H1 (cell line): ENCODE data around the gene CAMKK1. TPM values are rescaled to one million over a fixed set of nuclear protein-coding genes. Genes with fewer than 3 reads are reported as not detected.
A peak's percentile ranks its signal among the peaks of the same experiment; 100 is the strongest.

Experiments used
- CTCF ChIA-PET: fragments of 300-600 bp; sonication (Branson Sonifier 250); formaldehyde crosslinking; loops from one replicate; lab custom pipeline; 2021; ENCODE audit not compliant: partially characterized antibody; lab: Charles Lee
- POLR2A ChIA-PET: fragments of 300-600 bp; sonication (Branson Sonifier 250); formaldehyde crosslinking; loops from one replicate; lab custom pipeline; 2021; ENCODE audit warnings: inconsistent platforms; ENCODE audit not compliant: partially characterized antibody; lab: Charles Lee
- DNase-seq, 2 experiments: peaks; one replicate each; pipeline versions ENCODE4 v3.0.0 to v3.0.0-alpha.2; 2010 to 2022; ENCODE audit warnings: low spot score in 2 of 2, low read depth in 1 of 2, mixed read lengths in 1 of 2
- FAIRE-seq: peaks from 2 replicates; lab custom pipeline; 2011; peaks lifted over from hg19 to GRCh38; lab: Jason Lieb, UNC
- H2AFZ ChIP-seq: 2 replicates; pipeline ENCODE4 v1.8.1; 2012; ENCODE audit warnings: low read length, inconsistent platforms
- H2AK5ac ChIP-seq: 2 replicates; pipeline ENCODE4 v1.6.1; 2013; ENCODE audit warnings: low read depth, low read length
- H2BK120ac ChIP-seq: replicated peaks from 2 replicates; pipeline ENCODE3; 2013; ENCODE audit warnings: low read depth, low read length, inconsistent platforms
- H2BK12ac ChIP-seq: 2 replicates; pipeline ENCODE4 v1.6.1; 2013; ENCODE audit warnings: low read depth, low read length
- H2BK15ac ChIP-seq: 2 replicates; pipeline ENCODE4 v1.6.1; 2013; ENCODE audit warnings: low read length
- H2BK20ac ChIP-seq: 2 replicates; pipeline ENCODE4 v1.6.1; 2013; ENCODE audit warnings: low read length
- H2BK5ac ChIP-seq: 2 replicates; pipeline ENCODE4 v1.6.1; 2013; ENCODE audit warnings: low read depth, low read length
- H3K14ac ChIP-seq: 2 replicates; pipeline ENCODE4 v1.6.1; 2013; ENCODE audit warnings: inconsistent platforms; ENCODE audit not compliant: insufficient read length
- H3K18ac ChIP-seq: 2 replicates; pipeline ENCODE4 v1.6.1; 2013; ENCODE audit warnings: low read length; ENCODE audit errors: extremely low read depth
- H3K23ac ChIP-seq: 2 replicates; pipeline ENCODE4 v1.6.1; 2013; ENCODE audit warnings: inconsistent platforms; ENCODE audit not compliant: insufficient read length
- H3K23me2 ChIP-seq: 2 replicates; pipeline ENCODE4 v1.6.1; 2013; ENCODE audit warnings: low read depth, low read length
- H3K27ac ChIP-seq: 2 replicates; pipeline ENCODE4 v1.6.1; 2011; ENCODE audit warnings: low read depth, low read length, inconsistent platforms
- H3K27me3 ChIP-seq, 4 experiments: replicated peaks in 1 of 4; 1 replicate in 1 of 4; 2 replicates in 3 of 4; pipeline versions ENCODE4 v1.6.1 to v1.8.1; 2011 to 2013; ENCODE audit warnings: low read length in 3 of 4, mild to moderate bottlenecking in 3 of 4, inconsistent platforms in 2 of 4, mixed read lengths in 2 of 4, moderate library complexity in 1 of 4; ENCODE audit not compliant: control insufficient read depth in 3 of 4, insufficient read depth in 3 of 4; ENCODE audit errors: extremely low read depth in 1 of 4
- H3K36me3 ChIP-seq, 4 experiments: 2 replicates each; pipeline versions ENCODE4 v1.6.1 to v1.8.1; 2011 to 2013; ENCODE audit warnings: mild to moderate bottlenecking in 4 of 4, low read length in 3 of 4, moderate library complexity in 2 of 4, control low read depth in 1 of 4, inconsistent platforms in 1 of 4; ENCODE audit not compliant: insufficient read depth in 4 of 4, control insufficient read depth in 2 of 4
- H3K4ac ChIP-seq: replicated peaks from 2 replicates; pipeline ENCODE3; 2013; ENCODE audit warnings: low read length, low read depth, mixed read lengths, inconsistent platforms; ENCODE audit not compliant: insufficient read length
- H3K4me1 ChIP-seq, 4 experiments: replicated peaks in 1 of 4; 1 replicate in 1 of 4; 2 replicates in 3 of 4; pipeline versions ENCODE4 v1.6.1 to v1.8.1; 2011 to 2013; ENCODE audit warnings: low read length in 3 of 4, inconsistent platforms in 2 of 4, mixed read lengths in 1 of 4; ENCODE audit not compliant: insufficient read depth in 4 of 4, control insufficient read depth in 3 of 4
- H3K4me2 ChIP-seq, 2 experiments: 2 replicates each; pipeline versions ENCODE4 v1.6.1 to v1.8.1; 2011 to 2013; ENCODE audit warnings: low read depth in 2 of 2, low read length in 2 of 2, control low read depth in 1 of 2, inconsistent platforms in 1 of 2, mild to moderate bottlenecking in 1 of 2; ENCODE audit not compliant: insufficient read depth in 1 of 2
- H3K4me3 ChIP-seq, 4 experiments: fragments of 200-600, 300-600 bp in 1 of 4; sonication (generic), shearing (Covaris generic), sonication (Bioruptor Twin) in 1 of 4; 2 replicates each; pipeline versions ENCODE4 v1.5.1 to v1.8.1; 2011 to 2016; ENCODE audit warnings: low read length in 4 of 4, low read depth in 3 of 4, control low read depth in 2 of 4, inconsistent platforms in 2 of 4, mild to moderate bottlenecking in 2 of 4, mixed read lengths in 1 of 4, moderate library complexity in 1 of 4; ENCODE audit not compliant: insufficient read depth in 2 of 4; ENCODE audit errors: extremely low read depth in 1 of 4
- H3K56ac ChIP-seq: replicated peaks from 2 replicates; pipeline ENCODE3; 2013; ENCODE audit warnings: low read depth, mild to moderate bottlenecking, mixed read lengths, low read length, inconsistent platforms; ENCODE audit not compliant: insufficient read length
- H3K79me1 ChIP-seq: 2 replicates; pipeline ENCODE4 v1.6.1; 2013; ENCODE audit warnings: low read depth, low read length, control low read depth
- H3K79me2 ChIP-seq, 2 experiments: 2 replicates each; pipeline versions ENCODE4 v1.6.1 to v1.8.1; 2012 to 2013; ENCODE audit warnings: low read length in 2 of 2, mild to moderate bottlenecking in 2 of 2, inconsistent platforms in 1 of 2; ENCODE audit not compliant: insufficient read depth in 2 of 2, control insufficient read depth in 1 of 2
- H3K9ac ChIP-seq, 4 experiments: replicated peaks in 1 of 4; 1 replicate in 1 of 4; 2 replicates in 3 of 4; pipeline versions ENCODE4 v1.6.1 to v1.8.1; 2011 to 2013; ENCODE audit warnings: low read depth in 3 of 4, low read length in 3 of 4, control low read depth in 2 of 4, mild to moderate bottlenecking in 2 of 4, moderate library complexity in 2 of 4, inconsistent platforms in 1 of 4; ENCODE audit errors: extremely low read depth in 1 of 4
- H3K9me3 ChIP-seq, 2 experiments: 2 replicates each; pipeline versions ENCODE4 v1.6.1 to v1.8.1; 2012 to 2013; ENCODE audit warnings: mild to moderate bottlenecking in 2 of 2, moderate library complexity in 2 of 2, control low read depth in 1 of 2, inconsistent platforms in 1 of 2, low read depth in 1 of 2, low read length in 1 of 2, mixed read lengths in 1 of 2; ENCODE audit not compliant: insufficient read depth in 2 of 2
- H4K20me1 ChIP-seq, 2 experiments: replicated peaks in 1 of 2; 2 replicates each; pipeline versions ENCODE3 to v1.8.1; 2011 to 2013; ENCODE audit warnings: inconsistent platforms in 2 of 2, low read length in 2 of 2, mild to moderate bottlenecking in 1 of 2; ENCODE audit not compliant: insufficient read depth in 2 of 2, control insufficient read depth in 1 of 2
- H4K5ac ChIP-seq: 2 replicates; pipeline ENCODE4 v1.6.1; 2013; ENCODE audit warnings: low read length, low read depth, mixed read lengths, inconsistent platforms; ENCODE audit not compliant: insufficient read length
- H4K8ac ChIP-seq: 2 replicates; pipeline ENCODE4 v1.8.0; 2013; ENCODE audit warnings: mild to moderate bottlenecking, moderate library complexity, low read length, inconsistent platforms; ENCODE audit not compliant: insufficient read depth; ENCODE audit errors: extremely low read depth
- H4K91ac ChIP-seq: replicated peaks from 2 replicates; pipeline ENCODE3; 2013; ENCODE audit warnings: low read length, mixed read lengths, inconsistent platforms; ENCODE audit not compliant: insufficient read length
- BCL11A ChIP-seq, 2 experiments: IDR thresholded peaks; one replicate each; pipeline ENCODE4 v1.6.1; 2011; ENCODE audit warnings: low read depth in 2 of 2, low read length in 2 of 2, mild to moderate bottlenecking in 2 of 2
- CREB1 ChIP-seq: IDR thresholded peaks from 2 replicates; pipeline ENCODE4 v1.6.1; 2012; ENCODE audit warnings: inconsistent platforms
- HDAC2 ChIP-seq, 2 experiments: fragments of 300-600 bp in 1 of 2; sonication (generic) in 1 of 2; IDR thresholded peaks; 2 replicates each; pipeline ENCODE4 v1.6.1; 2011 to 2012; ENCODE audit warnings: low read depth in 2 of 2, low read length in 2 of 2, mild to moderate bottlenecking in 2 of 2, moderate library complexity in 2 of 2, borderline replicate concordance in 1 of 2, inconsistent platforms in 1 of 2
- JUND ChIP-seq: IDR thresholded peaks from 2 replicates; pipeline ENCODE4 v1.6.1; 2011; ENCODE audit warnings: mild to moderate bottlenecking, improper control_type of control experiment, low read length
- POLR2A ChIP-seq, 2 experiments: IDR thresholded peaks; 1 replicate in 1 of 2; 2 replicates in 1 of 2; pipeline ENCODE4 v1.6.1; 2011; ENCODE audit warnings: low read depth in 2 of 2, low read length in 2 of 2, mild to moderate bottlenecking in 2 of 2; ENCODE audit errors: control extremely low read depth in 1 of 2
- SP2 ChIP-seq: IDR thresholded peaks from 2 replicates; pipeline ENCODE4 v1.6.1; 2012; ENCODE audit warnings: mild to moderate bottlenecking, low read length, inconsistent platforms
- SP4 ChIP-seq: IDR thresholded peaks from 2 replicates; pipeline ENCODE4 v1.6.1; 2012; ENCODE audit warnings: low read length, inconsistent platforms
- WGBS, 2 experiments: shearing (Covaris generic) in 1 of 2; methylation state at CpG; one replicate each; pipeline versions ENCODE4 v1.1.6 to v1.1.7; 2013 to 2015; ENCODE audit warnings: low lambda C conversion rate in 2 of 2, mixed read lengths in 2 of 2, inconsistent platforms in 1 of 2, low coverage in 1 of 2, missing lambda C conversion rate in 1 of 2; ENCODE audit not compliant: insufficient replicate concordance in 2 of 2, insufficient coverage in 1 of 2, insufficient read length in 1 of 2; ENCODE audit errors: extremely low coverage in 1 of 2, missing lambda C conversion rate in 1 of 2; 5-methylcytosine and 5-hydroxymethylcytosine counted together
- polyA plus RNA-seq, 7 experiments: library from polyadenylated mRNA; depleted of rRNA in 3 of 7; stranded (reverse) in 5 of 7; unstranded in 2 of 7; fragments of >200 nt in 5 of 7; fragments of 200-250 nt in 2 of 7; gene quantifications; 1 replicate in 5 of 7; 2 replicates in 1 of 7; 4 replicates in 1 of 7; pipeline versions ENCODE4 v1.2.1 to v1.2.3, GENCODE V29; 2011 to 2013; ENCODE audit warnings: missing spikeins in 2 of 7, mixed read lengths in 2 of 7
- total RNA-seq: library from RNA; stranded (reverse); fragmentation: NEBNext Ultra II Directional; extraction: Animal tissue kit (Norgen Biotek cat#: 25700); gene quantifications from 2 replicates; pipeline ENCODE4 v1.2.1, GENCODE V29; 2021

The CAMKK1 gene
- total and polyA plus RNA-seq, 2 of the 8 experiments (the other 6 are each of a cell fraction or from before 2014, with no cell fraction given) = 7.1 to 7.6 TPM

- no peak overlapping the region for H2BK12ac ChIP-seq
- no peak overlapping the region for H3K18ac ChIP-seq
- H3K27me3 ChIP-seq = no peaks in the 10 kb centered on the region
- DNase-seq (no peak), FAIRE-seq (no peak)
- WGBS, 2 experiments = 89% methylated on average over 4 of the region's 4 CpGs; no CpG with 5 or more reads in 1 of the 2 experiments
- H3K4me3 ChIP-seq = no peak overlapping the region
- H2AK5ac ChIP-seq = no peak overlapping the region
- no peak overlapping the region for H4K91ac ChIP-seq
- no peak overlapping the region for H3K56ac ChIP-seq
- no peak overlapping the region for H2BK120ac ChIP-seq
- H3K79me2 ChIP-seq = no peaks in the 10 kb centered on the region; a peak in 1 of 4 replicates
- peaks cover 0 to 18% (median 10%) of the 10 kb centered on the region in 4 experiments; a peak in 6 of 7 replicates for H3K4me1 ChIP-seq
- 0 out of 2 replicates have a peak, but pooled peaks have one; percentile 8 for TF ChIP-seq JUND
- TF ChIP-seq BCL11A (IDR thresholded peaks at IDR 0.05; ENCODE audit: low read depth in 2 of 2, low read length in 2 of 2) = no peak
- TF ChIP-seq SP2 = no peak
- no peak for TF ChIP-seq POLR2A (IDR thresholded peaks at IDR 0.05; ENCODE audit: control extremely low read depth in 1 of 2, low read depth in 2 of 2, low read length in 2 of 2)
- no peak for TF ChIP-seq SP4
- TF ChIP-seq HDAC2 (IDR thresholded peaks at IDR 0.05; ENCODE audit: borderline replicate concordance in 1 of 2, low read depth in 2 of 2, low read length in 2 of 2) = no peak
- TF ChIP-seq CREB1 = no peak
- TF ChIP-seq, all 59 proteins: peak for 1
- no peak overlapping the region for H3K14ac ChIP-seq
- no peak overlapping the region for H2BK20ac ChIP-seq
- ChIA-PET CTCF (interaction anchor here (1.9 to 5.0 kb wide), 2 partner anchors 22 to 28 kb away, joined by 8 to 33 read pairs; no protein-coding TSS in a partner anchor), POLR2A (no interaction called here)
- no peak overlapping the region for H3K27ac ChIP-seq
- H2BK15ac ChIP-seq = no peak overlapping the region
- H4K20me1 ChIP-seq = peaks cover 2 to 3% of the 10 kb centered on the region in 2 experiments
- no peaks in the 10 kb centered on the region for H3K23me2 ChIP-seq
- H2AFZ ChIP-seq = no peak overlapping the region
- H3K9me3 ChIP-seq = no peaks in the 10 kb centered on the region
- H3K4me2 ChIP-seq = no peak overlapping the region
- H4K8ac ChIP-seq = no peak overlapping the region
- no peak overlapping the region for H3K9ac ChIP-seq
- peaks cover 4% of the 10 kb centered on the region; the same call in 1 of the 2 replicates for H3K79me1 ChIP-seq
- no peak overlapping the region for H3K23ac ChIP-seq
- H4K5ac ChIP-seq = no peak overlapping the region
- H3K36me3 ChIP-seq = peaks cover 3 to 9% (median 5%) of the 10 kb centered on the region in 4 experiments; a peak in 5 of 8 replicates
- H3K4ac ChIP-seq = no peak overlapping the region
- H2BK5ac ChIP-seq = no peak overlapping the region
Observed at GRCh38 chr17:3885970-3886369, 6.9 kb downstream of the CAMKK1 start.
